Fibroblast of villous mesenchyme (primary cell): Measurements from ENCODE around the gene ZNF778. TPM values are rescaled to one million over a fixed set of nuclear protein-coding genes. Genes with fewer than 3 reads are reported as not detected.

Experiments
- DNase-seq: peaks from one replicate; pipeline ENCODE4 v3.0.0-alpha.2; 2010; ENCODE audit warnings: low read depth
- H3K4me3 ChIP-seq: 2 replicates; pipeline ENCODE4 v1.5.1; 2011; ENCODE audit warnings: low read depth, mild to moderate bottlenecking, low read length
- CTCF ChIP-seq: IDR thresholded peaks from 2 replicates; pipeline ENCODE4 v1.5.1; 2012; ENCODE audit warnings: low read depth, mild to moderate bottlenecking, low read length; ENCODE audit not compliant: insufficient read depth
- total RNA-seq: library from RNA; depleted of rRNA; stranded (reverse); fragments of >200 nt; gene quantifications from 2 replicates; pipeline ENCODE4 v1.2.3, GENCODE V29; 2012

ZNF778 gene
- total RNA-seq, 1 donor: 16.4 TPM

GRCh38 chr16:89216315-89217137 lies 977 bp upstream of the ZNF778 start:
- H3K4me3 ChIP-seq: peak overlapping the region; percentile 97
- DNase-seq: peak; percentile 86
- TF ChIP-seq CTCF: peak; percentile 67

DNA sequence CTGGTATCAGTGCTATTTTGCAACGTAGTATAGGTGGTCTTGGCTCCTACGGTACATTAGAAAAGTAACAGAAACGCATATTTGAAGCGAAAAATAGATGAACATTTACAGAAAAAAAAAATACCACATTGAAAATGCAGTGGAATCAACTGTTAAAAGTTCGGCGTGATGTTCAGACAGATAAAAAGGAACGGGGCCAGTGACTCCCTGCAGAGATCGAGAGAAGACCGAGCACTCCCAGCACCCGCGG lies 440 bp upstream of the ZNF778 start:
- no peak for TF ChIP-seq CTCF
- DNase-seq: peak; percentile 8
- peak overlapping the region; percentile 97 for H3K4me3 ChIP-seq

DNA sequence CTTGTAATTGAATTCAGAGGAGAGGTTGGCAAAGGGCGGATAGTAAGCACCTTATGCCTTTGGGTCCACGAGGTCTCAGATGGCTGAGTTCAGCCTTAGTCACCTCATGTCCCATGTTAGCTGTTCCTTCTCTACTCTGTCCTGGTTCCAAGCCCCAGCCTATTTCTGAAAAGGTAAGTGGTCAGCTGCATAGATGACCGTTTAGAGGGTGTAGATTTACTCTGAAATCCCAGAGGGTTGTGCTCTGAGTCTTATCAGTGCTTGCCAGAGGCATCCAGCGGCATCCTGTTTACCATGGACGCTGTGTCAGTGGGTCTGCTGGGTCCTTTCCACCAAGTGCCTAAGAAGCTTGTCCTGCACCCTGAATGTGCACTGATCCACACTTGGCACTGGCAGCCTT lies 1.9 kb downstream of the ZNF778 start:
- no peak for TF ChIP-seq CTCF
- no peak overlapping the region for H3K4me3 ChIP-seq
- no peak for DNase-seq

DNA sequence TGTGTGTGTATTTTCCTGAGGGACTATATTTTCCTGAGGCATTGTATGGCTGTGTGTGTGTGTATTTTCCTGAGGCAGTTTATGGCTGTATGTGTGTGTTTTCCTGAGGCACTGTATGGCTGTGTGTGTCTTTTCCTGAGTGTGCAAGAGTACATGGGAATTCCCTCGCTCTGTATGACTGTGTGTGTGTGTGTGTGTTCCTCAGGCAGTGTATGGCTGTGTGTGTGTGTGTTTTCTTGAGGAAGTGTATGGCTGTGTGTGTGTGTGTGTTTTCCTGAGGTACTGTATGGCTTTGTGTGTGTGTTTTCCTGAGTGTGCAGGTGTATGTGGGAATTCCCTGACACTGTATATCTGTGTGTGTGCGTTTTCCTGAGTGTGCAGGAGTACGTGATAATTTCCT lies 4.1 kb downstream of the ZNF778 start:
- H3K4me3 ChIP-seq: no peak overlapping the region
- no peak for TF ChIP-seq CTCF
- DNase-seq: no peak

- no peak overlapping the region for H3K4me3 ChIP-seq
- TF ChIP-seq CTCF: no peak
- DNase-seq: no peak
Measured at GRCh38 chr16:89222931-89223330, 5.4 kb downstream of the ZNF778 start.

DNA sequence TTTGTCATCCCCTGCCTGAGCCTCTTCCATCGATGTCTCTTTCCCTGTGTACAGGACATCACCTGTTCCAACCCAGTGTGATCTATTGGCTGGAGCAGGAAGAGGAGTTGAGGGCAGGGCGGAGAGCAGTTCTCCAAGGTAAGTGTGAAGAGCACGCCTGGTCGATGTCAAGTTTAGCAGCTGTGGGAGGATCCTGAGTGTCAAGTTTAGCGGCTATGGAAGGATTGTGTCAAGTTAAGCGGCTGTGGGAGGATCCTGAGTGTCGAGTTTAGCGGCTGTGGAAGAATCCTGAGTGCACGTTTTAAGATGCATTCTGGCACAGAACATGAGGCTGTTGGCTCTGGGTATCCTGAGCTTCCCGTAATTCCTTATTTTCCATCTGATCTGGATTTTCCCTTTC lies 7.2 kb downstream of the ZNF778 start:
- no peak for TF ChIP-seq CTCF
- no peak overlapping the region for H3K4me3 ChIP-seq
- DNase-seq: no peak

- no peak overlapping the region for H3K4me3 ChIP-seq
- DNase-seq: no peak
- no peak for TF ChIP-seq CTCF
Measured at GRCh38 chr16:89230255-89230654, 12.8 kb downstream of the ZNF778 start.
